A673 (cell line): Measurements from ENCODE around the gene SACS. TPM values are rescaled to one million over a fixed set of nuclear protein-coding genes. Genes with fewer than 3 reads are reported as not detected.

ENCODE experiments used
- BruUV-seq: library from RNA; stranded (reverse); fragments of 400-500 nt; replicated peaks from 2 replicates; lab custom pipeline; 2021; lab: Mats Ljungman, UMichigan
- CTCF ChIA-PET: fragments of 300-600 bp; sonication (Branson Sonifier 250); formaldehyde crosslinking; loops from one replicate; lab custom pipeline; 2022; ENCODE audit warnings: antibody characterized with exemption; lab: Charles Lee
- POLR2A ChIA-PET: fragments of 300-600 bp; sonication (Branson Sonifier 250); formaldehyde crosslinking; loops from one replicate; lab custom pipeline; 2022; ENCODE audit warnings: antibody characterized with exemption; ENCODE audit not compliant: low non-redundant PET; lab: Charles Lee
- DNase-seq: peaks from one replicate; pipeline ENCODE4 v3.0.0-alpha.2; 2015; ENCODE audit warnings: low spot score
- H3K27ac ChIP-seq: fragments of 200-600 bp; sonication (generic); 2 replicates; pipeline ENCODE4 v1.5.1; 2016; ENCODE audit warnings: mixed run types, low read depth, mild to moderate bottlenecking, mixed read lengths, antibody characterized with exemption, low read length; ENCODE audit not compliant: poor library complexity, severe bottlenecking
- H3K27me3 ChIP-seq: fragments of 200-600 bp; sonication (generic); replicated peaks from 2 replicates; pipeline ENCODE4 v1.6.1; 2017; ENCODE audit warnings: mixed run types, low read depth, mild to moderate bottlenecking, mixed read lengths, antibody characterized with exemption, low read length; ENCODE audit not compliant: insufficient read depth, poor library complexity
- H3K36me3 ChIP-seq: fragments of 200-600 bp; sonication (generic); 2 replicates; pipeline ENCODE4 v1.6.1; 2016; ENCODE audit warnings: mixed run types, mild to moderate bottlenecking, mixed read lengths, antibody characterized with exemption, low read length; ENCODE audit not compliant: insufficient read depth, poor library complexity, severe bottlenecking
- H3K4me1 ChIP-seq: fragments of 200-600 bp; sonication (generic); 2 replicates; pipeline ENCODE4 v1.6.1; 2017; ENCODE audit warnings: mixed run types, mild to moderate bottlenecking, mixed read lengths, antibody characterized with exemption, low read length; ENCODE audit not compliant: insufficient read depth, poor library complexity, severe bottlenecking
- H3K4me3 ChIP-seq: fragments of 200-600 bp; sonication (generic); 2 replicates; pipeline ENCODE4 v1.5.1; 2016; ENCODE audit warnings: low read depth, mixed run types, mild to moderate bottlenecking, mixed read lengths, low read length; ENCODE audit not compliant: poor library complexity, severe bottlenecking
- H3K9me3 ChIP-seq: fragments of 200-600 bp; sonication (generic); 2 replicates; pipeline ENCODE4 v1.6.1; 2016; ENCODE audit warnings: mixed run types, low read depth, mild to moderate bottlenecking, mixed read lengths, antibody characterized with exemption, low read length; ENCODE audit not compliant: poor library complexity, severe bottlenecking
- EZH2 ChIP-seq: fragments of 200-600 bp; sonication (generic); IDR thresholded peaks from 2 replicates; pipeline ENCODE4 v1.6.1; 2017; ENCODE audit warnings: borderline replicate concordance, low read depth, mild to moderate bottlenecking, mixed read lengths, antibody characterized with exemption, low read length; ENCODE audit not compliant: poor library complexity, severe bottlenecking
- intact Hi-C: fragments of 100-400 bp; cut with micrococcal nuclease; formaldehyde crosslinking; loops from one replicate; pipeline ENCODE4 v1.10.0; 2022; ENCODE audit not compliant: unreplicated experiment
- total RNA-seq: library from RNA; stranded (reverse); gene quantifications from 2 replicates; pipeline ENCODE4 v1.2.3, GENCODE V29; 2021
- TF ChIP-seq, protein P1 (sequence below): fragments of 300-800, 200-600 bp; sonication (generic); conservative IDR thresholded peaks from 2 replicates; pipeline ENCODE4 v1.5.1; 2017; ENCODE audit warnings: low read depth, mild to moderate bottlenecking, antibody characterized with exemption, low read length, moderate library complexity, mixed read lengths

The SACS gene
- total RNA-seq, 1 experiment from 2014 or later, result 35.9 TPM

DNA sequence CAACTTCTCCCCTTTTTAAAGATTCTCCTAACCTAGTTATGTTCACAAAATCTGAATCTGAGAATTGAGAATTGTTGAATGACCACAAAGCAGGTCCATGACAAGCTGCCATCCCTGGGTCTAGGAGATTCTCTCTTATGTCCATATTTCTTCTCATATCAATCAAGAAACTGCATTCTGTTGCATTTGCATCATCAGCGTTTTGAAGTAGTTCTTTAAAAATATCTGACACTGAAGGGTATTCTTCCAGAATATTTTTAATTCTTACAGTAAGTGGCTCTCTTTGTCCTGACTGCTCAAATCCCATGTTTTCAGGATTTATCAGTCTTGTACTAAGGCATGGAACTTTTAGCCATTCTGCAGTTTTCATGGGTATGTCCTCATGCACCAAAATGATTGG, 94.3 kb downstream of the SACS start:
- DNase-seq, result no peak
- BruUV-seq, result no TSS peak

DNA sequence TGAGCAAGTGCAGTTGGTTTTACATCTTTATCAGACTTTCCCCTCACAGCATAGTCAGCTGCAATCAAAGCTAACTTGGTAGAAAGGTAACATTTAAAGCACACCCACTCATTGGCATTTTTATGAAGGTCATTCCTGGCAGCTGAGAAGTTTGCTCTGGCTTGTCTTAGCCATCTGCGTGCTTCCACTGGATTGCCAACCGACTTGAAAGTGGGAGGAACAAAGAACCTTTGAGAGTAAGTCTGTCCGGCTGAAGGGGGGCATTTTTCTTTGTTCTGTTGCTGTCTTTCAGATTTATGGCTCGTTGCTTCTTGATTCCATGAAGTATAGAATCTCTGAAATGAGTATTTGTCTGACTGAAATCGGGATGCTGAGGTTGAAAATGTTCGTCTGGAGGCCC, 103.1 kb downstream of the SACS start:
- H3K36me3 ChIP-seq, result no peaks in the 10 kb centered on the region
- H3K27ac ChIP-seq, result no peak overlapping the region
- TF ChIP-seq, protein P1, sequence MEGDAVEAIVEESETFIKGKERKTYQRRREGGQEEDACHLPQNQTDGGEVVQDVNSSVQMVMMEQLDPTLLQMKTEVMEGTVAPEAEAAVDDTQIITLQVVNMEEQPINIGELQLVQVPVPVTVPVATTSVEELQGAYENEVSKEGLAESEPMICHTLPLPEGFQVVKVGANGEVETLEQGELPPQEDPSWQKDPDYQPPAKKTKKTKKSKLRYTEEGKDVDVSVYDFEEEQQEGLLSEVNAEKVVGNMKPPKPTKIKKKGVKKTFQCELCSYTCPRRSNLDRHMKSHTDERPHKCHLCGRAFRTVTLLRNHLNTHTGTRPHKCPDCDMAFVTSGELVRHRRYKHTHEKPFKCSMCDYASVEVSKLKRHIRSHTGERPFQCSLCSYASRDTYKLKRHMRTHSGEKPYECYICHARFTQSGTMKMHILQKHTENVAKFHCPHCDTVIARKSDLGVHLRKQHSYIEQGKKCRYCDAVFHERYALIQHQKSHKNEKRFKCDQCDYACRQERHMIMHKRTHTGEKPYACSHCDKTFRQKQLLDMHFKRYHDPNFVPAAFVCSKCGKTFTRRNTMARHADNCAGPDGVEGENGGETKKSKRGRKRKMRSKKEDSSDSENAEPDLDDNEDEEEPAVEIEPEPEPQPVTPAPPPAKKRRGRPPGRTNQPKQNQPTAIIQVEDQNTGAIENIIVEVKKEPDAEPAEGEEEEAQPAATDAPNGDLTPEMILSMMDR, result no peak
- TF ChIP-seq EZH2, result no peak
- no peaks in the 10 kb centered on the region for H3K9me3 ChIP-seq
- no peak overlapping the region for H3K4me3 ChIP-seq
- no peaks in the 10 kb centered on the region for H3K27me3 ChIP-seq
- H3K4me1 ChIP-seq, result no peaks in the 10 kb centered on the region
- ChIA-PET CTCF (no interaction called here), POLR2A (no interaction called here)
- no peak for DNase-seq
- intact Hi-C loops, result no loop called here
- BruUV-seq, result no TSS peak

More for the DNA sequence above, 94.3 kb downstream of the SACS start:
- TF ChIP-seq, protein P1, result no peak
- TF ChIP-seq EZH2, result no peak
- Histone ChIP-seq H3K27me3 (no peaks in the 10 kb centered on the region), H3K4me3 (no peak overlapping the region), H3K9me3 (peaks cover 34% of the 10 kb centered on the region), H3K4me1 (no peaks in the 10 kb centered on the region), H3K27ac (no peak overlapping the region), H3K36me3 (peaks cover 26% of the 10 kb centered on the region)
- ChIA-PET CTCF (no interaction called here), POLR2A (no interaction called here)
- intact Hi-C loops, result no loop called here

DNA sequence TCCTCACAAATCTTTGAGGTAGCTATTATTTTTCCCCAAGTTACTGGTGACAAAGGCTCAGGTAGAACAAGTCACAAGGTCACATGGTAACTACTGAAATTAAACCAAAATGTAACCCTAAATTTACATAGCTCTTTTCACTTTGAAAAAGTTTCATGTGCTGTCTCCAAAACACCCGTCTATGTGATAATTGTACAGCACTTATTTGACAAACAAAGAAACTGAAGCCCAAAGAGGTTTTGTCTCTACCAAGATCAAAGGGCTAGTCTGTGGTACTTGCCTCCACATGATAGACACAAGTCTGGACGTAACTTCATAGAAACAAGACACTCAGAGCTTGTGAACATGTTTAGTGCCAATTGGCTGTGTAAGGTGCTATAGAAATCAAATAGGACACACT, 108.3 kb downstream of the SACS start:
- ChIA-PET CTCF (no interaction called here), POLR2A (no interaction called here)
- Histone ChIP-seq H3K4me3 (no peak overlapping the region), H3K36me3 (no peaks in the 10 kb centered on the region), H3K27me3 (no peaks in the 10 kb centered on the region), H3K27ac (no peak overlapping the region), H3K9me3 (no peaks in the 10 kb centered on the region), H3K4me1 (no peaks in the 10 kb centered on the region)
- intact Hi-C loops, result no loop called here
- no peak for DNase-seq
- no TSS peak for BruUV-seq
- TF ChIP-seq, protein P1, result no peak
- no peak for TF ChIP-seq EZH2
